Activated gamma-delta T cell (primary cell): ENCODE data around the gene RHBDL3.

Source experiments
- DNase-seq: peaks from one replicate; lab custom pipeline; 2025; lab: John Stamatoyannopoulos, UW

Gene RHBDL3

DNA sequence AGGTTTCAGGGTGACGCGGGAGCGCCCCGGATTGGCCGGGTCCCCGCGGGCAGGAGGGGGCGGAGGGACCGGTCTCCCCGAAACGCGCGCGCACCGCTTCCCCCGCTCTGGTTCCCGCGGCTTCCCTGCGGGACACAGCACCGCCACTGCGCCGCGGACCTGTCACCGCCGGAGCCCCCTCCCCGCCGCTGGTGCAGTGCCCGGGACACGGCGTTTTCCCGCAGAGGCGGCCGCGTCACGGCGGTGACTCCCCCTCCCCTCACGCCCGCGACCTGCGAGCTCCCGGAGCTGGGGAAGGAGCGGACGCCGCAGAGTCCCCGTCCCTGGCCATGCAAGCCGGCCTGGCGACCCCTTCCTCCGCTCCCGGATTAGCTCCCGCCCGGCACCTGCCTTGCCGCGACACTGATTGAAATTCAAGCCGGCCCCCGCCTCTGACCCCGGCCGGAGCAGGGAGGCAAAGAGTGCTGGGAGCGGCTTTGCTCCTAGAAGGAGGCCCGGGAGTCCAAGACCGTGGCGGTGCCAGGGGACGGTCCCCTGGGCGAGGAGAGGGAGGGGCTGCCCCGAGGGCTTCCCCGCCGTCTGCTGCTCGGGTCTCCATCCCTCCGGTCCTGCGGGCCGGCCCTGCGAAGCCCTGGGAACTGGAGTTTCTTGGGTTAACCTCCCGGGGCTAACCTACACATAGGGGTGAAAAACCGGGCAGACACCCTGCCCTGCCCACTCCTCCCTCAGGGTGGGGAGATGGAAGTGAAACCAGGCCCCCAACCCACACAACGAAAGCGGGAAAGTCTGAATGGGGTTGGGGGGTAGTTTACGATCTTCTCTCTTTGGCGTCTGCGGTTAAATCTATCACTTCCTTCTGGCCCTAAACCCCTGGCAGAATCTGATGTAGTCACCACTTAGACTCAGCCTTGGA lies 1.0 kb downstream of the RHBDL3 start:
- DNase-seq = no peak

DNA sequence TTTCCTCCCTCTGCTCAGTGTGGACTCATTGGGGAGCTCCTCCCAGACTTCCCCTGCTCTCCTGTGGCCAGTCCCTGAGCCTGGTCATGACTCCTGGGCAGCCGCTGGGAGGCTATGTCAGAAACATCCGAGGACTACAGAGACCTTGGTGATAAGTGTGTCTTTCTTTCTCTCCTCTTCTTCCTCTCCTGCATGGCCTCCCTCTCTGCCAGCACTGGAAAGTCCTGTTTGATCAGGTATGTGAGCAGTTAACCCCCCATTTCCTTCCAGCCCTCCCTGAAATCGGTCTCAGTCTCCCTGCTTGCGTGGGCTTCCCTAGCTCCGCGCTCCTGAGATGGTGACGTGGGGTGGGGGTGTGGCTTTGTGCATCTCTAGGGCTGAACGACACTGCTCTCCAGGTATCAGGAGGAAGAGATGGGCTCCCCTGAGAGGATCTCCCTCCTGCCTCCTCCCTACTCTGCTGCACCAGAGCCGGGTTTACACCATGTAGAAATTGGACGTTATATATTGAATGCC lies 2.1 kb downstream of the RHBDL3 start:
- no peak for DNase-seq

DNA sequence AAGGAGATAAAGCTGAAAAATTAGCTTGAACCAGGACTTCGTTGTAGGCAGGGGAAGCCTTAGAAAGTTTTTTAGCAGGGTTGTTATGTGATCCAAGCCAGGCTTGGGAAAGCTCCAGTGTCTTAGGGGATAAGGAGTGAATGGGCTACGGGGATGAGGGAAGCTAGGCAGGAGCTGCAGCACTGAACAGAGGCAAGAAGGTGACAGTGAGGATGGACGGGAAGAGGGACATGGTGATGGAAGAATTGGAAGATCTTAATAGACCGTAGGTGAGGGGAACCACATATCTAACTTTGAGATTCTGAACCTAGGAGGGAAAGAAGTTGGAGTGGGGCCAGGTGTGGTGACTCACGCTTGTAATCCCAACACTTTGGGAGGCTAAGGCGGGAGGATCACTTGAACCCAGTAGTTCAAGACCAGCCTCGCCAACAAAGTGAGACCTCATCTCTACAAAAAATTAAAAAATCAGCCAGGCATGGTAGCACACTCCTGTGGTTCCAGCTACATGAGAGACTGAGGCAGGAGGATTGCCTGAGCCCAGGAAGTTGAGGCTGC lies 3.2 kb downstream of the RHBDL3 start:
- DNase-seq = no peak

DNA sequence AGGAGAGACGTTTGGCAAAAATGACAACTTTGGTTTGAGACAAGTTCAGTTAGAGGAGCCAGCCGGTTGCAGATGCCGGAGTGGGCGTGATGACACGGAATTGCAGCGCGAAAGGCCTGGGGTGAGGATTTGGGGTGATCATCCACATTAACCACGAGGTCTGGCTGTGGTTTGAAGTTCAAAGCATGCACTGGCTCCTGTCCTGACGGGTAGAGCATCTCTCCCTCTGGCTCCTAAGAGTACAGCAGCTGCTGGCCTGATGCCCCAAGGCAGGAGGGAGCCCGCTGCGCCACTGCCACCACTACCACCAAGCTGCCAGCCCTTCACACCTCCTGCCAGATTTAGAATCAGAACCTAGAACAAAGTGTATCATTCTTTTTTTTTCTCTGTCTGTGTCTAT lies 3.7 kb downstream of the RHBDL3 start:
- no peak for DNase-seq

DNA sequence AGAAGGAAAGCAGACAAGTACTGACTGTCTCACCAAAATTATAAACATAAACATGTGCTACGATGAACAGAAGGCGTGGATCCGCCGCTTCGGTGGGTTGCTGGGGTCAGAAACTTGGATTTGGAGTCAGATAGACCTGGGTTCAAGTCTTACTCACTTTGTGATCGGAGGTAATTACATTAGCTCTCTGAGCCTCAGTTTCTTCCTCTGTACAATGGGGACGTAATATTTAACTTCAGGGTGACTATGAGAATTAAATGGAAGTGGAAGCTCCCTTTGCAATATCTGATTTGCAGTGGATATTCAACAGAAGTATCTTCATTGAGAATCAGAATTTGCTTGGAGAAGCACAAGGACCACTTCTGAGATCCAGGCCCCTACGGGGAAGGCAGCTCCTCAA lies 6.2 kb downstream of the RHBDL3 start:
- DNase-seq = no peak

DNA sequence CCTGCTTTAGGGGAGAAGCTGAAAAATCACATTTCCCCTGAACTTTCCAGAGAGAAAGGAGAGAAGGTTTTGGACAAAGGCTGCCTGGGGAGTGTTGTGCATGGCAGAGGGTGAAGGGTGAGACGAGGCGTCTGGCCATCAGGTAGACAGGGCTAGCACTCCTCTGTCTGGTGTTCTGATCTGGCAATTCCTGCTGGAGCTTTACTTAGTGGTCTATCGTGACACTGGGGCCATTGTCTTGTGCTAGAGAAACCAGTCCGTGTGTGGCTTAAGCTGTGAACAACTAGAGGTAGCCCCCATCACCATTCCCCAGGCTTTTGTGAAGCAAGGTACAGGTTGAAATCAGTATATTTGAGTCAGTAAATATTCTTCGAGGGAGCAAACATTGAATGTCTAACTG lies 8.5 kb downstream of the RHBDL3 start:
- no peak for DNase-seq

DNA sequence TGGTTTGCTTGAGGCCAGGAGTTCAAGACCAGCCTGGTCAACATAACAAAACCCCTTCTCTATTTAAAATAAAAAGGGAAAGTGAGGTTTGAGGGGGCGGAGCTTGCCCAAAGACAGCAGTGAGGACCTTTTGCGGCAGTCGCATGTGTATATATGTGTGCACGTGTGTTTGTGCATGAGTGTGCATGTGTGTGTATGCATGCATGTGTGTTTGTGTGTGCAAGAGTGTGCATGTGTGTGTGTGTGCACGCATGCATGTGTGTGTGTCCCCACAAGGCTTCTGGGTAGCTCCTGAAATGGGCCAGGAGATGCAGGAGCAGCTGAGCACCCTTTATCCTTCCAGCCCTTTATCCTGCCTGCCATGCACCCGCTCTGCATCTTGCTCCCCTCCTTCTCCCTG lies 9.0 kb downstream of the RHBDL3 start:
- no peak for DNase-seq

DNA sequence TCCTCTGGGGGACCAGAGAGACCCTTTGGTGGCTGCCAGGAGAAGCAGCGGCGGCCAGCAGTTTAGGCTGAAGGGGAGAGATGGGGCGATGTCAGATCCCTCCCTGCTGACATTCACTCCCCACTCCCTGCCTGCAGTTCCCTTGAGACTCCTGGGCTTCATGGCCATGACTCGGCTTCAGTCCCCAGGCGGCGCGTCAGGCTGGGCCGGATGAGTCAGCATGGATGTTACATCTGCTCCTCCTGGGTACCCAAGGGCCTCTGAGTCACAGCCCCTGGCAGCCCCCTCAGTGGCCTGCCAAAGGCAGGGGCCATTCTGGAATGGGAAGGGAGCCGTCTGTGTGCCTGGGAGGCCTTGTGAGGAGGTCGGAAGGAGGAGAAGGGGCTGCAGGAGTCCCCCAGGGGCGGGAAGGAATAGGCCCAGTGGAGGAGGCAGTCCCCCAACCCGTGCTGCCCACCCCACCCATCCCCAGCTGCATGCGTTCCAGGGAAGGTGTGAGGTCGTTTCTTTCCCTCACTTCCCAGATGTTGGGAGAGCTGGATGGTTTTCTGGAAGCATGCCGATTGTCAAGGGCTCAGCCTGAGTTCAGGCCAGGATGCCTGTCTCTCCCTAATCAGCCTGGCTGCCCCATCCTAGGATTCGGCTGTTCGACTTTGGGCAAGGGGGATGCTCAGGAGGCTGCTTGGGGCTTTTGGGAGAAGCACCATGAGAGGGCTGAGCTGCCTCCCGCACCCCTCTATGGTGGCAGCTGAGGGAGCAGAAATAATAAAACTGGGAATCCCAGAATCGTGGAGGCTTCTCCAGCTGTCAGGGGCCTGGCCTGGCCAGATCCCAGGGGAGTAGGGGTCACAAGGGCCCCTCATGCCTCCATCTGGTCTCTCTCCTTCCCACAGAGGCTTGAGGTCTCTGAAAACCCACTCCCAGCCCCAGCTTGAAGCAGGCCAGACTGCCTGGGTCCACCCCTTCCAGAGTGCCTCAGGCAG lies 9.7 kb downstream of the RHBDL3 start:
- no peak for DNase-seq

DNA sequence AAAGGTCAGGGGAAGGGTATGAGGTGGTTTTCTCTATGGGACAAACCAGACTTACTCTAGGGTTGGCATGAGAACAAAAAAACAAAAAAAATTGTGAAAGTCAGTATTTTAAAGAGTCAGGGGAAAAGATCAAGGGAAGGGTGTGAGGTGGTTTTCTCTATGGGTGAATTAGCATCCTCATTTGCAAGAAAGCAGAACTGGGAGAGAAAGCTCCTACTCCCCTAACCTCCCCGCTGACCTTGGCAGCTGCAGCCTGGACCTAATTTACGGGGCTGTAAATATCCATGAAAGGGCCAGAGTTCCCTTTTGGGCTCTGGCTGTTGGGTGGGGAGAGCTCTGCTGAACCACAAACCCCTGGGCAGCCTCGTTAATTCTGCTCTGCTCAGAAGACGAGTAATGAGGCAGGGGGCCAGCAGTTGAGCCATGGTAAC lies 10.6 kb downstream of the RHBDL3 start:
- no peak for DNase-seq

DNA sequence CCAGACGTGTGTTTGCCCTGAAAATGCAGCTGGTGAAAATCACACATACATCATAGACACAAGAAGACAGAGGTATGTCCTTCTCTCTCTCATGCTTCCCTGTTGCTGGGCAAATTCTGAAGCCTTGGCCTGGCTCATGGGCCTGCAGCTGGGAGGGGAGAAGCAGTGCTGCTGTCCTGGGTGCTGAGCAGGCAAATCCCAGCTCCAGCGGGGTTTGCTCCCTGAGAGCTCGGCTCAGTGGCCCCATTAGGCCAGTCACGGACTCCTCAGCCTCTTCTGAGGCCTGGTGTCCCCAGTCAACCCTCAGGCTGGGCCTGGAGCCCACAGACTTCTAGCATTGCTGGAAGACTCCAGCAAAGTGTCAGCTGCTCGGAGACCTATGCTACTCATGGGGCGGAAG lies 11.7 kb downstream of the RHBDL3 start:
- no peak for DNase-seq

DNA sequence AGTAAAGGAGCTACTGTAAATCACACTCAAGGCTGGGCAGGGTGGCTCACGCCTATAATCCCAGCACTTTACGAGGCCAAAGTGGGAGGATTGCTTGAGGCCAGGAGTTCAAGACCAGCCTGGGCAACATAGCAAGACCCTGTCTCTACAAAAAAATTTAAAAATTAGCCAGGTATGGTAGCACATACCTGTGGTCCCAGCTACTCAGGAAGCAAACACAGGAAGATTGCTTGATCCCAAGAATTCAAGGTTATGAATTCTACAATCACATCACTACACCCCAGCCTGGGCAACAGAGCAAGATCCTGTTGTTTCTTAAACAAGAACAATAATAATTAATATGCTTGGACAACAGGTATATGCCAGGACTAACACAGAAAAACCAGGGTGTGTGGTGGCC lies 13.2 kb downstream of the RHBDL3 start:
- no peak for DNase-seq

DNA sequence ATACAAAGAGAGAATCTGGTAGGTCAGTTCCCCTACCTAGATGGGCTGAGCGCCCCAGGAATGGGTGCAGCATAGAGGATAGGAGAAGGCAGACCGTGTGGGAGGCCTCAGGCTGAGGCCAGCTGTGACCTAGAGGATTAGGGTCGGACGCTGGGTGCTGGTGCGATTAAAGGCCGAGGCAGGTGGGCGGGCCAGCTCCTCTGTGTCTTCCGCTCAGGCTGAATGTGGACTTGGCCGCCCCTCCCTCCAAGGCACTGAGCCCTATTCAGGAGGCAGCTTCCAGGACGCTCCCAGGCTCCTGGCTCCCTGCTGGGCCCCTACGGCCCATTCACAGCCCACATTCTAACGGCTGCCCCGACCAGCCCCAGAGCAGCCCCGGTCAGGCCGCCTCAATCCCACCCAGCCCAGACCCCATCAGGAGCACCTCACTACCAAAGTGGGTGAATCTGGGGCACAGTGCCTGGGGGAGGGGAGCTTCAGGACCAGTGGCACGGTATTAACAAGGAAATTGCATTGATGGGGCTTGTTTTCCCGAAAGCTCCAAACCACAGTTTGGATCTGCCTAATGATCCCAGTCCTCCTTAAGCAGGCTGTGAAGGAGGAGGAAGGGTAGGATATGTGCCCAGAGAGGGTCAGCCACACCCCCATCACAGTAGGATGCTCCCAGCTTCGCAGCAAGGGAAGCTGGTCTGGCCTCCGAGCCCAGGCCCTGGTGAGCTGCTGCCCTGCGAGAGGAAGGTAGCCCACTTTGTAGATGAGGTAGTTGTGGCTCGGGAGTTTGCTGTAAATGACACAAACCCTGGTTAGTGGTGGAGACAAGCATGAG lies 14.5 kb downstream of the RHBDL3 start:
- DNase-seq = no peak

DNA sequence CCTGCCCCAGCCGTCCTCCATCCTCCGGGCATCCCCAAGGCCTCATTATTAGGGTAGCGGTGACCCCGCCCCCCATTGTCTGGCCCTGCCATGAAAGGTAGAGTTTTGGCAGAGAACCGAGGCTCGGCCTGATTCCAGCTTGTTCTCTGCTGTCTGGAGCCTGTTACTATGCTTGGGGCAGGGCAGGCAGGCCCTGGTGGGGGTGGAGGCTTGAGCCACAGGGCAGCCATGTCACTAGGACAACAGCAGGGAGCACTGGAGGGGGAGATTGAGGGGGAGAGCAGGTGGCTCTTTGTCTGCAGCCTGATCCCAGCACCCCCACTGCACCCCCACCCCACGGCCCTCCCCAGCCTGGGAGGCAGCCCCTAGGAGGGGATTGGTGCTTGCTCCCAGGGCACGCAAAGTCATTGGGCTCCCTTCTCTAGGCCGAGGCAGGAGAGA lies 15.4 kb downstream of the RHBDL3 start:
- DNase-seq = no peak

DNA sequence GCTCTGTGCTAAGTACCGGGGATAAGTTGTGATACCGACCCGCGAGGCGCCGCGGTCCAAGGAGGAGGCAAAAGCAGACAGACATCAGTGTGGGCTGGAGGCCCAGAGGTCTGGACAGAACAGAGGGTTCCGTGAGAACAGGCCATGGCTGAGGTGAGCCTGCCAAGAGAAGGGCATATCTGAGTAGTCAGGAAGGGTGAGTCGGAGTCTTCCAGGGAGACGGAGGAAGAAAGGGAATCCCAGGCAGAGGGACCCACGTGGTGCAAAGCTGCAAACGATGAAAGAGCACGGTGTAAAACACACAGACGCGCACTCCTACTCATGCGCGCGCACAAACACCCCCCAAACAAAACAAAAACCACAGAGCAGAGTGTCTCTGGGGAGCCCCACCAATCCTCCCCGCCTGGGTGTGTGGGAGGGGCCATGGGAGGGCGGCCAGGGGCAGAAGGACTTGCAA lies 18.1 kb downstream of the RHBDL3 start:
- DNase-seq = no peak

DNA sequence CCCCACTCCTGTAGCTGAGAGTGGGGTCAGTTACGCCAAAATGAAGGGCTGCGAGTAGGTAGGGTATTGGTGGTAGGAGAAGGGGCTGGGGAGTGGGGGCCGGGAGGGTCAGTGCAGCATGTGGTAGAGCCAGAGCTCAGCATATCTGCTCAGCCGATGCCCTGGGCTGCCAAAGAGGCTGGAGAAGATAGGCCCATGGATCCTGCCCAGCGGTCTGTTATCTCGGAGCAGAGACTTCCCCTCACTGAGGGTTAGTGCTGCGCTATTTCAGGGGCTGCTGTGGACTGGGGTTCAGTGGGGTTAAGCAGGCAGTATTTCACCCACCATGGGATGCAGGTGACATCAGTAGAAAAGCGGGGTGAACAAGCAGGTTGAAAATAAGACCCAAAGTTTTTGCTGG lies 19.7 kb downstream of the RHBDL3 start:
- DNase-seq = no peak

DNA sequence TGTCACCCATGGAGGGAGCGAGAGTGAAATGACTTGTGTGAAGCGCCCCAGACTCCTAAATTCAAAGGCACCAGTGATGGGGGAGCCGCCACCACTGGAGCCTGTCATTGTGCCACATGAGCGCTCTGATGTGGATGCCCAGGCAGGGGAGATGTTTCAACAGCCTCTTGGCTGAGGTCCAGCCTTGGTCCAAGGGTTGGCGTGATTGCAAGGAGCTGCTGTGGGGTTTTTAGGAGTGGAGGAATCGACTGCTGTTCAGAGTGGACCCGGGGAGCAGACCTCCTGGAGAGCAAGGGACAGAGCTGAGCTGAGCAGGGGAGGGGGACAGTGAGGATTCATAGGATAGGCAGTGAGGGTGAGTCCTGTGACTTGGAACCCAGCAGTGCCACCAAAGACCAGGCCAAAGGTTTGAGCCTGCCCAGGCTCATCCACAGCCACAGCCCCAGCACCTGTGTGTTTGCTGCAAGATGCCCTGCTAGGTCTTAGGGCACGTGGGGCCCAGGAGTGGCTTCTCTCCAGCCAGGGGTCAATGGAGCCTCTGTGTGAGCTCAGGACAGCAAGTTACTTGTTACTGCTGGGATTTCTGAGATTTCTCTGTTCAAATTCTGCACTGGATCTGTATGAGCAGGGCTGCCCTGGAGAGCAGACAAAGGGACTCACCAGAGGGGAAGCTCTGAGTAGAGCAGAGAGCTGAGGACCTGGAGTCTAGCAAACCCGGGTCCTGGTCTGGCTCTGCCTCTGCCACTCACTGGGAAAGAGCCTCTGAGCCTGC lies 20.3 kb downstream of the RHBDL3 start:
- DNase-seq = no peak

DNA sequence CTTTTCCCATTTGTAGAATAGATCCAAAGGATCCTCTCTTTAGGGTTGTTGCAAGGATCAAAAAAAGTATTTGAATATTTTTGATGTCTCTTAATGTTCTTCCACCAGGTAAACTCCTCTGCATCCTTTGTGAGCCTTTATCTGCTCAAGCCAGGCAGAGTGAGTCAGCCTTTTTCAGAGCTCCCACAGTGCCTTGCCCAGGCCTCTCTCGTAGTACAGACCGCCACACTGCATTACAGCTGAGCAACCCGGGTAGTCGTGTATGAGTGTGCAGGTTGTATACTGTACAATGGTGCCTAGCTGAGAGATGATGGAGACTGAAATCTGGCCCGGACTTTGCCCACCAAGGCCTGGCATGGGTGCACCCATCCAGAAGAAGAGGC lies 20.9 kb downstream of the RHBDL3 start:
- no peak for DNase-seq

DNA sequence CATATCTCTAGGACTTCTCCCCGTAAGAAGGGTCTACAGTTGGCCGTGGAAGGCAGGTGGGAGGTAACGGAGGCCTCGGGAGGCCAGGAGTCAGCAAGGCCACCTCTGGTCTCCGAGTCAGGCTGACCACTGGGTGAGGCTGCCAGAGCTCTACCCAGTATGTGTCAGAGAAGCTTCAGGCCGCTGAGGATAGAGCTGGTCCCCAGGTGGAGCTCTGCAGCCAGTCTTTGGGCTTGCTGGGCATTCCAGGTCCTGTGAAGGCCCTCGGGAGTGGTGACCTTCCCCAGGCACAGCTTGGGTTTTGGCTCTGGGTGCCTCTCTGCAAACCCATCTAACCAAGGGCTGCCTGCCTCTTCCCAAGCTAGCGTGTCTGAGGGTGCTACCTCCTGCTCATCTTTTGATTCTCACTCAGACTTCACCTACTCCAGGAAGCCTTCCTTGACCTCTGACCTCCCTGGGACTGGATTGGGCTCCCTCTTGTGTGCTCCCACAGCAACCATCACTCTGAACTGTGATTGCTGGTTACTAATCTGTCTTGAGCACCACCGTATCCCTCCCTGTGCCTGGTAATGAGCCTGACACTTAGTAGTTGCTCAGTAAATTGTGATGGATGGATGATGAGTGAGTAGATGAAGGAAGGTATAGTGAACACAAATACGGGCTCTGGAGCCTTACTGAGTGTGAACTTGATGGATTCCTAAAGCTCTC lies 22.3 kb downstream of the RHBDL3 start:
- no peak for DNase-seq

DNA sequence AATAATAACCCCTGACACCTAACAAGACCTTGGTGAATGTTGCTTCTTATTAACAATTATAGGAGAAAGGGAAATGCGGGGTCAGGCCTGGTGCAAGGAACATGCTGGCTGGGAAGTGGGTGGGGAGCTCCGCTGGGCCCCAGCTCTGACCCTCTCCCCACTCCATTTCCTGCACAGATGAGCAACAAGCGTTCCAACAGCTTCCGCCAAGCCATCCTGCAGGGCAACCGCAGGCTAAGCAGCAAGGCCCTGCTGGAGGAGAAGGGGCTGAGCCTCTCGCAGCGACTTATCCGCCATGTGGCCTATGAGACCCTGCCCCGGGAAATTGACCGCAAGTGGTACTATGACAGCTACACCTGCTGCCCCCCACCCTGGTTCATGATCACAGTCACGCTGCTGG lies 23.0 kb downstream of the RHBDL3 start:
- no peak for DNase-seq
